CD4-positive, alpha-beta T cell treated with Interleukin-21 for 1 hour (primary cell): ENCODE measurements around the gene SPAAR.
"Not testable (repeated sequence)": the region's sequence is repeated elsewhere in the genome, so short reads cannot be mapped to it uniquely, and the experiment has no call there.

Experiments used
- DNase-seq: peaks from one replicate; pipeline ENCODE4 v3.0.0-alpha.2; 2020

The SPAAR gene

DNA sequence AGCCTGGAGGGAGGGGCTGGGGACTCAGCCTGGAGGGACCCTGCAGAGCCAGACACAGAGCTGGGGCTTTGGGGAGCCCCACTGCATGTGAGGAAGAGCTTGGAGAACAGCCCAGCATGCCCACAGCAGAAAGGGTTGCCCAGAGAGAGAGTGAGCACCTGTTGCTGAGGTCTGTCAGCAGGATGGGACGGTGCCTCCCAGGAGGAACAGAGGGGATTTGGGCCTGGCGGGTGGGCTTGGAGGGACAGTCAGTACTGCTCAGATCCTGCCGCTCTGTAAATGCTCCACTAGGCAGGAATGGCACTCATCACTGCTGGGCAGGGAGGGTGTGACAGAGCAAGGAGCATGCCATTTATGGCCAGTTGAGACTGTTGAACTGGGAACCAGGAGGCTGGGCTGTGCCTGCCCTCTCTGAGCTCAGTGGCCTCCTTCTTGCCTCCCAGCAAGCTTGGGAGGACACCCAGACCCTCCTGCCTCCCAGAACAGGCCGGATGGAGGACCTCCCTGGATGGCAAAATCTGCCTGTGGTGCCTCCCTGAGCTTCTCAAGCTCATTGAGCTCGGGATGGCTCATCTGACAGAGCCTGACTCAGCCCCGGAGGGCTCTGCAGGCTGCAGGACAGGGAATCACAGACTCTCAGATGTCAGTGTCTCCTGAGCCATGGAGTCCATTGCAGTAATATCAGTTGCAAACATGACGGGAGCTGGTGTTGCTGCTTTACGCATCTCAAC is 4.1 kb upstream of the SPAAR start:
- DNase-seq, result no peak

- DNase-seq, result no peak
Observed at GRCh38 chr9:35905912-35906679, 3.2 kb upstream of the SPAAR start, which contains the start of gene HRCT1. TSS of gene HRCT1 (plus strand) at chr9:35906202. CDS start at chr9:35906288, 86 bp downstream.

DNA sequence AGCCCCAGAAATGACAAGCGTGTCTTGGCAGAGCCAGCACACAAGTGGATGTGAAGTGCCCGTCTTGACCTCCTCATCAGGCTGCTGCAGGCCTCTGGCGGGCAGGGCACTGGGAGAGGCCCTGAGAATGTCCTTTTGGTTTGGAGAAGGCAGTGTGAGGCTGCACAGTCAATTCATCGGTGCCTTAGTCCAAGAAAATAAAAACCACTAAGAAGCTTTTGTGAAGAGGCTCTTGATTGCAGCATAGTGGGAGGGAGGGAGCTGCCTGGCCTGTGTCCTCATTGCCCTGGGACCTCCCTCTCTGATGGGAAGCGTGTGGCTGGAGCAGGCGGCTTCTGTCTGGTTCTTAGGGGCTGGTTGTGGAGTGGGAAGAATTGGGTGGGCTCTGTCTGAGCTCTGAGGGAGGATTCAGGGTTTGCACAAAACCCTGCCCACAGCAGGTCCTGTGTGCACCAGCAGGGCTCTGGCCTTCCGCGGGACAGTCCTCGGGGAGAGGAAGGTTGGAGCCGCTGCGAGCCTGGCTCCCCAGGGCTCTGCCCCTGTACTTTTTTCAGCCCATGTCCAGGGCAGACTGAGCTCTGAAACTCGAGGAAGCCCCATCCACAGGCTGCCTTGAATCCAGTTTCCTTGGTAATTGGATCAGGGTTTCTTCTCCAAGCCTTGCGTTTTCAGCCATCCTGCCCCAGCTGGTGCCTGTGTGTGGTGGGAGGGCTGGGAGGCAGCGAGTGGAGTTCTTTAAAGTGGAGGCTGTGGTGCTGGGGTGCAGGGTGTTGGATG is 2.2 kb upstream of the SPAAR start:
- DNase-seq, result no peak

- DNase-seq, result no peak
Observed at GRCh38 chr9:35907711-35908503, 1.4 kb upstream of the SPAAR start.

DNA sequence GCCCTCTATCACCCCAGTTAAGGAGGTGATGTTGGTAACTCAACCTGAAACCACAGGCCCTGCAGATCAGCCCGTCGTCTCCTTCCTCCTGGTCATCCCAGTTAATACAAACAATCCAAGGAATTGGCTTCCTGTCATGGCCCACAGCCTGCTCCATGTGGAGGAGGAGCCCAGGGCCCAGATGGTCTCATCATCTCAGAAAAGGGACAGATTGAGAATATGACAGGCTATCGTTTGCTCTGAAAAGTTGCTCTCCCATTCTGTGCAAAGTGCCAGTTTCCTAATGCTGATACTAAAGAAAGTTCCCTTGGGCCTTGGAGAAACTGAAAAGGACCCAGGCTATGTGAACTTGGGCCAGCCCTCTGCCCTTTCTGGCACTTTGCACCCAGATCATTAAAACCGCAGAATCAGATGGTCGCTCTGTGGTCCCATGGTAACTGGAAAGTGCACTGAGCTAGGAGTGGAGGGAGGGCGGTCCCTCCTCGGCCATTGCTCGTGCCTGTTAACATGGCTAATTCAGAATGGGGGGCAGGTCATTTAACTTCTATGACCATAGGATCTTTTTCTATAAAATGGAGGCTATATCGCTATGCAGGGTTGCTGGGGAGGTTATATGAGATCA is 675 bp upstream of the SPAAR start:
- no peak for DNase-seq

GRCh38 chr9:35909687-35910612 is 660 bp downstream of the SPAAR start:
- no peak for DNase-seq

DNA sequence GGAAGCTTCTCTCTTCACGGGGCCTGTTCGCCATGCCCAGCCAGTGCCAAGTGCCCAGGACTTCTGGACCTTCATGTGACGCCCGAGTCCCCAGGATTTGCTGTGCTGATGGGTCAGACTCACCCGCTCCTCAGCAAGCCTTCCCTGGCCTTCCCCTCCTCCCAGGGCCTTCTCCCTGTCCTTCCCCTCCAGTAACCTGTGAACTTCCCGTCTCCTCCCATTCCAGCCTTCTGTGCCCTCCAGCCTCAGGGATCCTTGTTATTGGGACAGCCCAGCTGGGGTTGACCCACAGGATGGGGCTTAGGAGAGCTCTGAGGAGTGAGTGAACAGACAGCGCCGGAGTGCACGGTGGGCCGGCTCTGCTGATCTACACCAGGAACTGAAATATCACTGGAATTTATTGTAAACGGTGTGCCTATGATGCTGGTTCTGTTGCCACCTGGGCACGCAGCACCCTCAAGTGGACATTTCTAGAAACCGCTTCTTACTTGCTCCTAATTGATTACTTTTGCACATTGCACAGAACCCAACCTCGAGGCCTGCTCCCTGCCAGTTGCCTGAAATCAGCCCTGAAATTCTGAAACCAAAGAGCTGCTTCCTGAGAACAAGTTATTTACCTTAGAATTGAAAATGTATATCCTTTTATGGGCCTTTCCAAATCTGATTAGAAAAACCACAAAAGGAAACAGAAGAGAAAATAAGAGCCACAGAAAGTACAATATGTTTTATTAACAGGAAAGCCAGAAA is 1.5 kb downstream of the SPAAR start:
- peak; percentile 67 for DNase-seq

DNA sequence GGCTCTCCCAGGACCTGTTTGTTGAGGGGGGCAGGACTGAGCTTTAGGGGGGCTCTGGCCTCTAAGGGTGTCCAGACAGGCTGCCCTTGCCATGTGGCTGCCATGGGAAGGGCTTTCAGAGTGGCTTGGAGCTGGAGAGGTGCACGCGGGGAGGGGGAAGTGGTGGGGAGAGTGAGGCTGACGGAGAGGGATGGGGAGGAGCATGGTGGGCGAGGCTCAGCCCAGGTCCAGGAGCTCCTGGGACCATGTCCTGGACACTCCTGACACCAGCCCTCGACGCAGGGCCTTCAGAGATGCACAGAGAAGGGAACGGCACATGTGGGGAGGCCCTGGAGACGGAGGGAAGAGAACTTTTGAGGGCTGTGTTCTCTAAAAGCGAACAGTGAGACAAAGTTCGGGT is 2.4 kb downstream of the SPAAR start:
- no peak for DNase-seq

- no peak for DNase-seq
Observed at GRCh38 chr9:35912791-35913400, 3.6 kb downstream of the SPAAR start.

GRCh38 chr9:35913429-35913828 is 4.1 kb downstream of the SPAAR start:
- not testable (repeated sequence) for DNase-seq

DNA sequence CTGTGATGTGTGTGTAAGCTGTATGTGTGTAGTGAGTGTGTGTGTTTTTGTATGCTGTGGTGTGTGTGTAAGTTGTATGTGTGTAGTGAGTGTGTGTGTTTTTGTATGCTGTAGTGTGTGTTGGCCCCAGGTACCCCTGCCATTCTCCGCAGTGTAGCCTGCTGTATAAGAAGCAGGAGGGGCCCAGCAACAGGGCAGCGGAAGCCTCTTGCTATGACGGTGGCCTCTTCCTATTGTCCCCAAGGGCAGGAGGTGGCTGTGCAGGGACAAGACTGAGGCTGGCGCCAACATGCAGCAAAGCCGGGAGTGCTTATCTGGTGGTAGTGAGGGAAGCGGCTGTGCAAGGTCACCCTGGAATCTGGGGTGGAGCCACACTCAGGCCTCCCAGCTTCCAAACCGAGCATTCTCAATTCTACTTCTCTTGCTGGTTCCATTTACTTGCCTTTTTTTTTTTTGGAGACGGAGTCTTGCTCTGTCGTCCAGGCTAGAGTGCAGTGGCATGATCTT is 5.1 kb downstream of the SPAAR start:
- DNase-seq, result peak; percentile 35

DNA sequence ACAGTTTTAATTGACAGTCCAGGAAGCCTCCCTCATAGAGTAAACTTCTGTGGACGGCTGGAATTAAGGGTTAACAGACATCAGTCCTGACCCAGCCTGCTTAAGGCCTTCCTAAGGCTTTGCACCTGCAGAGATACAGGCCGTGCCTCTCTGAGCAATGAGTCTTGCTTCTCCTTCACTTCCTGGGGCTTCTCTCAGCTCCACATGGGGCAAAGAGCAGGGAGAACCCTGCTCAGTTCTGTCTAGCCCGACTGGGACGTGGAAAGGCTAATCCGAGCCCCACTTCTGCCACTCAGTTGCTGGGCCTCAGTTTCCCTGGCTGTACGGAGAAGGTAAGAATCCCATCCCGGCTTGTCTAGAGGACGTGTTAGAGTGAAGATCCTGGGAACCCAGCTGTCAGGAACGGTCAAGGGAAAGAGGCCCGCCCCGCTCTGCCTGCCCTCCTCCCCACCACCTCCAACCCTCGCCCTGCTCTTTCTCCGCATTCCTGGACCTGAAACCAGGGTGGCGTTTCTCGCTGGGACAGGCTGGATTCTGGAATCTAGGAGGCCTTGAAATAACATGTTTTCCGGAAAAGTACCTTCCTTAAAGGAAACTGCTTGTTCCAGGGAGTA is 6.5 kb downstream of the SPAAR start:
- no peak for DNase-seq

- DNase-seq, result no peak
Observed at GRCh38 chr9:35917261-35917660, 8.0 kb downstream of the SPAAR start.

DNA sequence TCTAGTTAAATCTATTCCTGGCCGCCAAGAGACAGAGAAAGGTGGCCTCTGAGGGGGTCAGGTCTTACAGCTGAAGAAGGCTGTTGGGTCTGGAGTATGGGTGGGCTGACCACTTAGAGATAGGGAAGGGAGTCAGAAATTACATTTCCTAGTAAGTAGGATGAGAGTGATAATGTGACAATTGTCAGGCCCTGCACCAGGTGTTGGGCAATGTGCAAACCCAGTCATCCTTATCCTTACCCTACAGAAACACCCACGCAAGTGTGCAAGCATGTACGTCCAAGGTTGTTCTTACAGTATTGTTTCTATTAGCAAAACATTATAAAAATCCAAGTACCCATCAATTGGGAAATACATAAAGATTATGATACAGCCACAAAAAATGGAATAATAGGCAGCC is 9.5 kb downstream of the SPAAR start:
- no peak for DNase-seq

DNA sequence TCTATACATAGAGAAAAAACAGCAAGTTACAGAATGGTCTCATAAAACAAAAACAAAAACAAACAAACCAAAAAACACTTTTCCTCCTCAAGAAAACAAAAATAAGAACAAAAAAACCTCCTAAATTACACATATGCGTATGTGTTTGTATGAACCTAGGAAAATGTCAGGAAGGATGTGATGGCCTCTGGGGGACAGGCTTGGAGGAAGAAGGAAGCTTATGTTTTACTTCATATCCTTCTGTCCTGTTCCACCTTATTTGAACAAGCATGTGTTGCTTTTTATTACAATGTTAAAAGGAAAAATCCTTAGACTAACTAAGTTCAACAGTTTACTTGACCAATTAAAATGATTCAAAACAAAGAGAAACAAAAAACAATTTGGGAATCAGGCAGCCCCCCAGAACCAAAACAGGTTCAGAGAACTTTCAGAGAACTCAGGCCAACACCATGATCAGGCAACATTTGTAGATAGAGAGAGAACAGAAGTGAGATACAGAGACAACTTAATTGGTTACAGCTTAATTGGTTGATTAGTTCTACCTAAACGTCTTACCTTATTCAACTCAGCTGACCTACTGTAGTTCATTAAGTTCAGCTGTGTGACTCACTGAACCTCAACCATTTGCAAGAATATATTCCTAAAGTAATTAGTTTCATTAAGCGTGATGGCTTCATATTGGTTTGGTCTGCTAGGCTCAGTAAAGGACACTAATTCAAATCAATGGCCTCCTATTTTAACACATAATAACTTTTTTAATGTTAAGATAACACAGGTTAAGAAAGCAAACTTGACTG is 10.1 kb downstream of the SPAAR start:
- no peak for DNase-seq

DNA sequence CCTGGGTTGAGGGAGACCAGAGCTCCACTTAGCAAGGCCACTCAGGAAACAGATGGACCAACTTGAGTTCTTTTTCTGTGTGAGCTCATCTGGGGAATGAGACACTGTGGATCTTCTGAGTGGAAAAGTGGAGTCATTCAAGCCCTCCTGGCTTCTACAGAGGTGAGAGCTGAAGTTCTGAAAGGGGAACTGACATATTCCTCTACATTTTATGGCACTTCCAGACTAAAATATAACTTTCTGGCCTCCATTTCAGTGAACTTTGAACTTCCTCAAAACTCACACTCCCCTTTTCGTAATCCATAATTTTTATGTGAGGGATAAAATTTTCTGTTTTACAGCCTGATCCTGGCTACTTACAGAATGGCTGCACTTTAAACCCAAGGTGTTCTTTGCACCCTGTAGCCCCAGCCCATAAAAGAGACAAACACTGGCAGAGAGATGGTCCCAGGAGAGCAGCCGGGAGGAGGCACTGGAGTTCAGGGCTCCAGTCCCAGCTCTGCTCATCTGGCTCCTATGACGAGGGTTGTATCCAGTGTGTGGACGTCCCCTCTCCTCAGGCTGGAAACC is 10.8 kb downstream of the SPAAR start:
- no peak for DNase-seq

DNA sequence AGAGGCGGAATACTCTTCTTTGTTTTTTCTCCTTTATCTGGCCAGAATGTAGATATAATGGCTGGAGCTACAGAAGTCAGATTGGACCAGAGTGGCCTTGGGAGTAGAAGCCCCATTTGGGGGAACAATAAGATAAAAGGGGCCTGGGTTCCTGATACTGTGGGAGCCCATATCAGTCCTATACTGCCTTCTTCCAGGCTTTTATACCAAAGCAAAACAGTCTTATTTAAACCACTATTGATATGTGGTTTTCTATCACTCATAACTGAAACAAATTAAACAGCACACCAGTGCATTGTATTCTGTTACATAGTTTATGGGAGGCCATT is 14.3 kb downstream of the SPAAR start:
- no peak for DNase-seq
